22Rv1 (cell line): ENCODE measurements around the gene ETV4.

ENCODE experiments used
- CTCF ChIP-seq: fragments of 450-650 bp; IDR thresholded peaks from 2 replicates; pipeline ENCODE4 v1.5.1; 2017; ENCODE audit warnings: mild to moderate bottlenecking
- ZFX ChIP-seq: fragments of 450-650 bp; IDR thresholded peaks from 2 replicates; pipeline ENCODE4 v1.6.1; 2017; ENCODE audit warnings: antibody characterized with exemption, borderline replicate concordance

GRCh38 chr17:43578404-43578698 is 32.2 kb upstream of the ETV4 start:
- TF ChIP-seq CTCF: no peak
- no peak for TF ChIP-seq ZFX
